ENCODE data around the gene AMDHD1. TPM values are rescaled to one million over a fixed set of nuclear protein-coding genes. Genes with fewer than 3 reads are reported as not detected.

AMDHD1 gene
- total and polyA plus RNA-seq, 10 of the 15 experiments (the other 5 are each of a cell fraction or from before 2014, with no cell fraction given), result 0.04 to 0.28 (median 0.13) TPM; not detected in 4

- intact Hi-C loops (cut with micrococcal nuclease; ENCODE audit: unreplicated experiment), result no loop called here
- Histone ChIP-seq H2AFZ (ENCODE audit: control insufficient read depth, low read depth, low read length) (no peak overlapping the region), H3K4me1 (ENCODE audit: control insufficient read depth, insufficient read depth, low read length) (no peaks in the 10 kb centered on the region), H3K9ac (ENCODE audit: control insufficient read depth, insufficient read depth, low read length) (no peak overlapping the region), H3K27ac (ENCODE audit: control insufficient read depth, insufficient read depth) (no peak overlapping the region), H4K20me1 (ENCODE audit: control insufficient read depth, insufficient read depth) (no peaks in the 10 kb centered on the region), H3K4me2 (ENCODE audit: control insufficient read depth, insufficient read depth) (no peak overlapping the region), H3K27me3 (replicated peaks in 1 of 2; ENCODE audit: control insufficient read depth in 2 of 2, insufficient read depth in 2 of 2, low read length in 1 of 2) (no peaks in the 10 kb centered on the region), H3K36me3 (ENCODE audit: control insufficient read depth in 2 of 2, insufficient read depth in 2 of 2, low read length in 1 of 2) (no peaks in the 10 kb centered on the region), H3K9me3 (replicated peaks; ENCODE audit: control insufficient read depth, insufficient read depth, low read length) (no peaks in the 10 kb centered on the region), H3K79me2 (ENCODE audit: control insufficient read depth, insufficient read depth, low read length) (no peaks in the 10 kb centered on the region), H3K4me3 (no peak overlapping the region)
- DNase-seq (ENCODE audit: low read depth, low spot score) (no peak), FAIRE-seq (no peak), ATAC-seq (no peak)
- ChIA-PET SMC1A (ENCODE audit: uncharacterized antibody, unreplicated experiment) (interaction anchor here (1.2 kb wide), 1 partner anchor 315 kb away, joined by 3 read pairs; no protein-coding TSS in a partner anchor), CTCF (interaction anchor here (0.9 to 6.8 kb wide), 8 partner anchors 9 to 519 kb away, joined by 3 to 116 read pairs (median 3); no protein-coding TSS in a partner anchor), POLR2A (no interaction called here), RAD21 (ENCODE audit: unreplicated experiment) (interaction anchor here (1.3 kb wide), 1 partner anchor 78 kb away, joined by 5 read pairs; no protein-coding TSS in a partner anchor)
- in situ Hi-C loops (cut with MboI), result no loop called here
- 48% methylated on average over 3 of the region's 3 CpGs for WGBS (ENCODE audit: insufficient coverage, insufficient replicate concordance, low lambda C conversion rate, missing lambda C conversion rate)
- no TSS peak for BruUV-seq (replicated peaks)
- TF ChIP-seq MLLT1 (IDR thresholded peaks at IDR 0.05) (no peak), SUZ12 (IDR thresholded peaks at IDR 0.05; ENCODE audit: unreplicated experiment) (no peak), NKRF (conservative IDR thresholded peaks at IDR 0.05) (no peak), SMARCA5 (IDR thresholded peaks at IDR 0.05) (no peak), PBX3 (IDR thresholded peaks at IDR 0.05; ENCODE audit: insufficient replicate concordance, low read depth, low read length) (no peak), RFX5 (IDR thresholded peaks at IDR 0.05; ENCODE audit: low read depth, low read length) (no peak), PRDM15 (CRISPR knock-in tag; IDR thresholded peaks at IDR 0.05) (no peak), EP300 (IDR thresholded peaks at IDR 0.05; ENCODE audit: borderline replicate concordance in 1 of 2, control insufficient read depth in 1 of 2, low read depth in 2 of 2, low read length in 2 of 2) (no peak), CTCF (IDR thresholded peaks at IDR 0.05 in 2 of 3, conservative IDR thresholded peaks at IDR 0.05 in 1 of 3; ENCODE audit: control insufficient read depth in 2 of 3, extremely low read depth in 1 of 3, insufficient read depth in 1 of 3, low read depth in 3 of 3, low read length in 3 of 3) (no peak), SUPT20H (IDR thresholded peaks at IDR 0.05; ENCODE audit: borderline replicate concordance, control insufficient read depth, low read depth, low read length) (no peak), PAX5 (IDR thresholded peaks at IDR 0.05; ENCODE audit: borderline replicate concordance, low read depth, low read length) (no peak), CHD2 (IDR thresholded peaks at IDR 0.05; ENCODE audit: borderline replicate concordance, low read depth, low read length) (no peak)
These were observed 54.1 kb downstream of the AMDHD1 start for GRCh38 chr12:95997276-95997675.

Measured in GM12878 (cell line).